Right cardiac atrium (tissue), 5 donors: ENCODE results near the gene BICC1. TPM values are rescaled to one million over a fixed set of nuclear protein-coding genes. Genes with fewer than 3 reads are reported as not detected.
A peak's percentile ranks its signal among the peaks of the same experiment; 100 is the strongest.

Source experiments
- ATAC-seq, 2 donors: fragments of 200-7000 bp; cut with Tn5 transposase; one replicate each; pipeline versions ENCODE4 v1.8.0 to v1.9.1; 2020; ENCODE audit warnings: moderate library complexity in 2 of 2, mild to moderate bottlenecking in 1 of 2
- DNase-seq, 3 donors: peaks; one replicate each; pipeline ENCODE4 v3.0.0-alpha.2; 2020
- H3K27ac ChIP-seq: one replicate; pipeline ENCODE4 v1.5.1; 2013; ENCODE audit warnings: mild to moderate bottlenecking, low read length, control low read depth, moderate library complexity
- H3K27me3 ChIP-seq: one replicate; pipeline ENCODE4 v1.6.1; 2013; ENCODE audit not compliant: control insufficient read depth, insufficient read depth
- H3K4me1 ChIP-seq: one replicate; pipeline ENCODE4 v1.6.1; 2013; ENCODE audit warnings: low read length; ENCODE audit not compliant: control insufficient read depth, insufficient read depth
- H3K4me3 ChIP-seq: one replicate; pipeline ENCODE4 v1.5.1; 2013; ENCODE audit warnings: low read length, control low read depth
- H3K9me3 ChIP-seq: one replicate; pipeline ENCODE4 v1.6.1; 2013; ENCODE audit warnings: low read length; ENCODE audit not compliant: control insufficient read depth
- WGBS: extraction: QIAGEN DNeasy Blood & Tissue Kit; methylation state at CpG from one replicate; pipeline ENCODE4 v1.1.7; 2013; 5-methylcytosine and 5-hydroxymethylcytosine counted together
- intact Hi-C, 4 donors: fragments of 100-400 bp; cut with DNase I; formaldehyde crosslinking; loops; one replicate each; pipeline versions ENCODE4 v1.11.0 to v1.14.0; 2022 to 2023
- polyA plus RNA-seq: library from polyadenylated mRNA; stranded (reverse); fragments of 200-250 nt; gene quantifications from one replicate; pipeline ENCODE4 v1.2.3, GENCODE V29; 2013
- total RNA-seq, 4 donors: library from RNA; stranded (reverse); fragmentation: NEBNext Ultra II Directional; extraction: Animal tissue kit (Norgen Biotek cat#: 25700); gene quantifications; one replicate each; pipeline ENCODE4 v1.2.1, GENCODE V29; 2021
- donor health status: healthy with polysubstance abuse.
- donor health status: DM: no; HTN: yes; CAD: no.
- donor health status: DM: no; HTN: no; CAD: no.
- donor health status: DM: no; HTN: yes; CAD: no; lungs with severe emphysema.
- donor health status: DM: yes; HTN: yes; CAD: no.

Gene BICC1
- total and polyA plus RNA-seq, 5 donors, result 5.2 to 15.9 (median 13.5) TPM

GRCh38 chr10:58693919-58694318 is 181.2 kb downstream of the BICC1 start:
- intact Hi-C loops, result no loop called here
- ATAC-seq (no peak), DNase-seq (no peak)
- Histone ChIP-seq H3K27ac (no peak overlapping the region), H3K9me3 (no peaks in the 10 kb centered on the region), H3K4me1 (no peaks in the 10 kb centered on the region), H3K27me3 (no peaks in the 10 kb centered on the region), H3K4me3 (no peak overlapping the region)
- 73% methylated on average over 2 of the region's 2 CpGs for WGBS

- intact Hi-C loops, result no loop called here
- H3K4me1 ChIP-seq, result no peaks in the 10 kb centered on the region
- DNase-seq, result no peak
- H3K4me3 ChIP-seq, result no peak overlapping the region
- WGBS, result 65% methylated on average over 5 of the region's 5 CpGs
- H3K9me3 ChIP-seq, result no peaks in the 10 kb centered on the region
- H3K27me3 ChIP-seq, result no peaks in the 10 kb centered on the region
- no peak overlapping the region for H3K27ac ChIP-seq
- ATAC-seq, result no peak
These were observed 182.3 kb downstream of the BICC1 start for GRCh38 chr10:58695022-58695421.

- DNase-seq (no peak), ATAC-seq (no peak)
- intact Hi-C loops, result no loop called here
- H3K4me1 ChIP-seq, result no peaks in the 10 kb centered on the region
- WGBS, result 58% methylated on average over 4 of the region's 4 CpGs
- no peaks in the 10 kb centered on the region for H3K27me3 ChIP-seq
- no peak overlapping the region for H3K27ac ChIP-seq
- no peak overlapping the region for H3K4me3 ChIP-seq
- no peaks in the 10 kb centered on the region for H3K9me3 ChIP-seq
These were observed 184.1 kb downstream of the BICC1 start for GRCh38 chr10:58696736-58697135.

- Histone ChIP-seq H3K4me3 (no peak overlapping the region), H3K27me3 (no peaks in the 10 kb centered on the region), H3K27ac (no peak overlapping the region), H3K4me1 (peaks cover 1% of the 10 kb centered on the region), H3K9me3 (no peaks in the 10 kb centered on the region)
- intact Hi-C loops, result no loop called here
- no peak for ATAC-seq
- WGBS, result 82% methylated on average over 3 of the region's 3 CpGs
- DNase-seq, result no peak
These were observed 185.0 kb downstream of the BICC1 start for GRCh38 chr10:58697691-58698090.

- Histone ChIP-seq H3K4me3 (no peak overlapping the region), H3K27me3 (no peaks in the 10 kb centered on the region), H3K9me3 (no peaks in the 10 kb centered on the region), H3K4me1 (peaks cover 1% of the 10 kb centered on the region), H3K27ac (no peak overlapping the region)
- WGBS, result 82% methylated on average over 5 of the region's 5 CpGs
- intact Hi-C loops, result no loop called here
- ATAC-seq (no peak), DNase-seq (no peak)
These were observed 186.2 kb downstream of the BICC1 start for GRCh38 chr10:58698777-58699356.

- no peak overlapping the region for H3K27ac ChIP-seq
- DNase-seq (peak in 1 of 3 donors; percentile 53), ATAC-seq (no peak)
- intact Hi-C loops, result no loop called here
- peaks cover 1% of the 10 kb centered on the region for H3K4me1 ChIP-seq
- WGBS, result 75% methylated on average over 1 of the region's 1 CpG
- no peaks in the 10 kb centered on the region for H3K9me3 ChIP-seq
- H3K27me3 ChIP-seq, result no peaks in the 10 kb centered on the region
- H3K4me3 ChIP-seq, result no peak overlapping the region
These were observed 187.9 kb downstream of the BICC1 start for GRCh38 chr10:58700591-58700990.

- intact Hi-C loops, result no loop called here
These were observed 188.9 kb downstream of the BICC1 start for GRCh38 chr10:58701405-58702135.

GRCh38 chr10:58704226-58704625 is 191.6 kb downstream of the BICC1 start:
- Histone ChIP-seq H3K27me3 (no peaks in the 10 kb centered on the region), H3K4me3 (no peak overlapping the region), H3K4me1 (peaks cover 1% of the 10 kb centered on the region), H3K9me3 (no peaks in the 10 kb centered on the region), H3K27ac (no peak overlapping the region)
- intact Hi-C loops, result no loop called here
- WGBS, result 86% methylated on average over 1 of the region's 1 CpG
- DNase-seq (no peak), ATAC-seq (no peak)

More at GRCh38 chr10:58701405-58702135, 188.9 kb downstream of the BICC1 start:
- WGBS, result 52% methylated on average over 6 of the region's 6 CpGs
- no peaks in the 10 kb centered on the region for H3K9me3 ChIP-seq
- ATAC-seq, result peak; percentile 67 to 86
- H3K4me1 ChIP-seq, result peaks cover 1% of the 10 kb centered on the region
- no peak for DNase-seq
- peak overlapping the region; percentile 3 for H3K27ac ChIP-seq
- no peak overlapping the region for H3K4me3 ChIP-seq
- no peaks in the 10 kb centered on the region for H3K27me3 ChIP-seq

GRCh38 chr10:58704671-58705141 is 192.0 kb downstream of the BICC1 start:
- intact Hi-C loops, result no loop called here
- Histone ChIP-seq H3K4me1 (peaks cover 1% of the 10 kb centered on the region), H3K27ac (no peak overlapping the region), H3K9me3 (no peaks in the 10 kb centered on the region), H3K27me3 (no peaks in the 10 kb centered on the region), H3K4me3 (no peak overlapping the region)
- DNase-seq, result peak in 2 of 3 donors; percentile 41 to 62
- WGBS, result 23% methylated on average over 5 of the region's 5 CpGs
- no peak for ATAC-seq

GRCh38 chr10:58706836-58707235 is 194.2 kb downstream of the BICC1 start:
- intact Hi-C loops, result no loop called here
- ATAC-seq (no peak), DNase-seq (no peak)
- H3K9me3 ChIP-seq, result no peaks in the 10 kb centered on the region
- WGBS, result 55% methylated on average over 1 of the region's 1 CpG
- no peak overlapping the region for H3K4me3 ChIP-seq
- no peaks in the 10 kb centered on the region for H3K27me3 ChIP-seq
- H3K4me1 ChIP-seq, result peaks cover 1% of the 10 kb centered on the region
- H3K27ac ChIP-seq, result no peak overlapping the region

GRCh38 chr10:58712141-58712540 is 199.5 kb downstream of the BICC1 start:
- intact Hi-C loops, result no loop called here
- WGBS, result 76% methylated on average over 3 of the region's 3 CpGs
- Histone ChIP-seq H3K9me3 (no peaks in the 10 kb centered on the region), H3K27me3 (no peaks in the 10 kb centered on the region), H3K4me3 (no peak overlapping the region), H3K27ac (no peak overlapping the region), H3K4me1 (peaks cover 2% of the 10 kb centered on the region)
- ATAC-seq, result no peak
- no peak for DNase-seq
